ENCODE results near the gene DDX47.

The DDX47 gene

GRCh38 chr12:12813120-12814101 lies at the start of gene DDX47:
DDX47 (plus strand) TSS chr12:12813346; CDS start chr12:12813368, 22 bp downstream.
- DNase-seq (ENCODE audit: low spot score), result peak; percentile 88

- DNase-seq (ENCODE audit: low spot score), result no peak
Measured at GRCh38 chr12:12764824-12765223, 48.3 kb upstream of the DDX47 start.

GRCh38 chr12:12770262-12770661 lies 42.9 kb upstream of the DDX47 start:
- no peak for DNase-seq (ENCODE audit: low spot score)

- no peak for DNase-seq (ENCODE audit: low spot score)
Measured at GRCh38 chr12:12774791-12775190, 38.4 kb upstream of the DDX47 start.

GRCh38 chr12:12776261-12776660 lies 36.9 kb upstream of the DDX47 start:
- DNase-seq (ENCODE audit: low spot score), result no peak

GRCh38 chr12:12777092-12777491 lies 36.1 kb upstream of the DDX47 start:
- DNase-seq (ENCODE audit: low spot score), result no peak

- no peak for DNase-seq (ENCODE audit: low spot score)
Measured at GRCh38 chr12:12779007-12779406, 34.1 kb upstream of the DDX47 start.

- DNase-seq (ENCODE audit: low spot score), result no peak
Measured at GRCh38 chr12:12779529-12779928, 33.6 kb upstream of the DDX47 start.

- DNase-seq (ENCODE audit: low spot score), result no peak
Measured at GRCh38 chr12:12784116-12784515, 29.0 kb upstream of the DDX47 start.

- DNase-seq (ENCODE audit: low spot score), result peak; percentile 49
Measured at GRCh38 chr12:12784911-12785814, 28.0 kb upstream of the DDX47 start, which contains the start of gene APOLD1. APOLD1 (plus strand) TSS chr12:12785659; CDS start chr12:12785692, 33 bp downstream.

GRCh38 chr12:12786351-12786705 lies 26.8 kb upstream of the DDX47 start:
- DNase-seq (ENCODE audit: low spot score), result no peak

- DNase-seq (ENCODE audit: low spot score), result peak; percentile 77
Measured at GRCh38 chr12:12786706-12787601, 26.2 kb upstream of the DDX47 start.

- DNase-seq (ENCODE audit: low spot score), result no peak
Measured at GRCh38 chr12:12788131-12788530, 25.0 kb upstream of the DDX47 start.

GRCh38 chr12:12788675-12789368 lies 24.3 kb upstream of the DDX47 start:
- DNase-seq (ENCODE audit: low spot score), result peak; percentile 93

GRCh38 chr12:12790956-12791355 lies 22.2 kb upstream of the DDX47 start:
- no peak for DNase-seq (ENCODE audit: low spot score)

GRCh38 chr12:12791756-12792369 lies 21.3 kb upstream of the DDX47 start:
- DNase-seq (ENCODE audit: low spot score), result no peak

- no peak for DNase-seq (ENCODE audit: low spot score)
Measured at GRCh38 chr12:12792421-12792820, 20.7 kb upstream of the DDX47 start.

- DNase-seq (ENCODE audit: low spot score), result no peak
Measured at GRCh38 chr12:12794686-12795085, 18.5 kb upstream of the DDX47 start.

- no peak for DNase-seq (ENCODE audit: low spot score)
Measured at GRCh38 chr12:12796171-12796570, 17.0 kb upstream of the DDX47 start.

Measured in pons (tissue), 1 donor.